Measurements from ENCODE around the gene SLC1A5.

Gene SLC1A5

GRCh38 chr19:46760363-46760762 lies 28.0 kb downstream of the SLC1A5 start:
- Histone ChIP-seq H4K20me1 (ENCODE audit: insufficient read depth) (no peaks in the 10 kb centered on the region), H3K36me3 (ENCODE audit: insufficient read depth) (no peaks in the 10 kb centered on the region), H2AFZ (ENCODE audit: low read depth) (no peak overlapping the region), H3K4me1 (ENCODE audit: low read depth, poor library complexity, severe bottlenecking) (peaks cover 4% of the 10 kb centered on the region), H3K79me2 (ENCODE audit: insufficient read depth, low read depth) (no peaks in the 10 kb centered on the region), H3K9ac (no peak overlapping the region), H3K4me3 (IDR thresholded peaks at IDR 0.05; ENCODE audit: insufficient read depth, low read depth, low read length) (no peak overlapping the region), H3K4me2 (no peak overlapping the region), H3K27ac (no peak overlapping the region), H3K27me3 (ENCODE audit: insufficient read depth, low read depth) (no peaks in the 10 kb centered on the region)
- TF ChIP-seq CTCF (conservative IDR thresholded peaks at IDR 0.05; ENCODE audit: low read depth, low read length), result no peak

- peaks cover 4% of the 10 kb centered on the region for H3K4me1 ChIP-seq (ENCODE audit: low read depth, poor library complexity, severe bottlenecking)
- H3K27me3 ChIP-seq (ENCODE audit: insufficient read depth, low read depth), result no peaks in the 10 kb centered on the region
- H3K27ac ChIP-seq, result no peak overlapping the region
- H3K4me2 ChIP-seq, result no peak overlapping the region
- H2AFZ ChIP-seq (ENCODE audit: low read depth), result no peak overlapping the region
- H4K20me1 ChIP-seq (ENCODE audit: insufficient read depth), result no peaks in the 10 kb centered on the region
- H3K4me3 ChIP-seq (IDR thresholded peaks at IDR 0.05; ENCODE audit: insufficient read depth, low read depth, low read length), result no peak overlapping the region
- TF ChIP-seq CTCF (conservative IDR thresholded peaks at IDR 0.05; ENCODE audit: low read depth, low read length), result no peak
- H3K79me2 ChIP-seq (ENCODE audit: insufficient read depth, low read depth), result no peaks in the 10 kb centered on the region
- H3K36me3 ChIP-seq (ENCODE audit: insufficient read depth), result no peaks in the 10 kb centered on the region
- H3K9ac ChIP-seq, result no peak overlapping the region
Measured at GRCh38 chr19:46759817-46760333, 28.5 kb downstream of the SLC1A5 start.

- H3K4me3 ChIP-seq (IDR thresholded peaks at IDR 0.05; ENCODE audit: insufficient read depth, low read depth, low read length), result no peak overlapping the region
- no peaks in the 10 kb centered on the region for H3K36me3 ChIP-seq (ENCODE audit: insufficient read depth)
- no peak overlapping the region for H3K9ac ChIP-seq
- H3K79me2 ChIP-seq (ENCODE audit: insufficient read depth, low read depth), result no peaks in the 10 kb centered on the region
- no peak for TF ChIP-seq CTCF (conservative IDR thresholded peaks at IDR 0.05; ENCODE audit: low read depth, low read length)
- no peaks in the 10 kb centered on the region for H4K20me1 ChIP-seq (ENCODE audit: insufficient read depth)
- no peak overlapping the region for H3K4me2 ChIP-seq
- H3K4me1 ChIP-seq (ENCODE audit: low read depth, poor library complexity, severe bottlenecking), result peaks cover 4% of the 10 kb centered on the region
- no peak overlapping the region for H2AFZ ChIP-seq (ENCODE audit: low read depth)
- H3K27me3 ChIP-seq (ENCODE audit: insufficient read depth, low read depth), result no peaks in the 10 kb centered on the region
- no peak overlapping the region for H3K27ac ChIP-seq
Measured at GRCh38 chr19:46759206-46759605, 29.2 kb downstream of the SLC1A5 start.

GRCh38 chr19:46756544-46756888 lies 31.9 kb downstream of the SLC1A5 start:
- Histone ChIP-seq H3K27me3 (ENCODE audit: insufficient read depth, low read depth) (no peaks in the 10 kb centered on the region), H4K20me1 (ENCODE audit: insufficient read depth) (no peaks in the 10 kb centered on the region), H3K4me2 (no peak overlapping the region), H3K36me3 (ENCODE audit: insufficient read depth) (no peaks in the 10 kb centered on the region), H3K27ac (no peak overlapping the region), H2AFZ (ENCODE audit: low read depth) (no peak overlapping the region), H3K9ac (no peak overlapping the region), H3K4me3 (IDR thresholded peaks at IDR 0.05; ENCODE audit: insufficient read depth, low read depth, low read length) (no peak overlapping the region), H3K4me1 (ENCODE audit: low read depth, poor library complexity, severe bottlenecking) (peaks cover 13% of the 10 kb centered on the region), H3K79me2 (ENCODE audit: insufficient read depth, low read depth) (no peaks in the 10 kb centered on the region)
- no peak for TF ChIP-seq CTCF (conservative IDR thresholded peaks at IDR 0.05; ENCODE audit: low read depth, low read length)
